ENCODE results near the gene GSTT4. TPM values are rescaled to one million over a fixed set of nuclear protein-coding genes. Genes with fewer than 3 reads are reported as not detected.

The GSTT4 gene
- total RNA-seq, 2 donors from 2014 or later: not detected

GRCh38 chr22:24008381-24009226, 3.4 kb upstream of the GSTT4 start:
- no peaks in the 10 kb centered on the region for H3K27me3 ChIP-seq
- H3K9me3 ChIP-seq: no peaks in the 10 kb centered on the region
- ATAC-seq: no peak
- H3K36me3 ChIP-seq (replicated peaks in 1 of 2; ENCODE audit: insufficient read depth in 1 of 2, low read depth in 2 of 2): no peaks in the 10 kb centered on the region
- TF ChIP-seq CTCF (IDR thresholded peaks at IDR 0.05) (no peak), POLR2A (IDR thresholded peaks at IDR 0.05) (no peak)
- H3K4me1 ChIP-seq: peaks cover 14% of the 10 kb centered on the region
- no peak for DNase-seq
- no peak overlapping the region for H3K27ac ChIP-seq
- intact Hi-C loops (cut with DNase I): no loop called here
- 72 to 79% methylated on average over 6 of the region's 6 CpGs for WGBS, 2 donors
- H3K4me3 ChIP-seq: no peak overlapping the region

GRCh38 chr22:24008022-24008283, 2.7 kb upstream of the GSTT4 start:
- intact Hi-C loops (cut with DNase I): no loop called here
- TF ChIP-seq CTCF (IDR thresholded peaks at IDR 0.05) (no peak), POLR2A (IDR thresholded peaks at IDR 0.05) (no peak)
- DNase-seq (no peak), ATAC-seq (no peak)
- no peak overlapping the region for H3K4me3 ChIP-seq
- no peaks in the 10 kb centered on the region for H3K27me3 ChIP-seq
- no peak overlapping the region for H3K27ac ChIP-seq
- H3K36me3 ChIP-seq (replicated peaks in 1 of 2; ENCODE audit: insufficient read depth in 1 of 2, low read depth in 2 of 2): no peaks in the 10 kb centered on the region
- no peaks in the 10 kb centered on the region for H3K9me3 ChIP-seq
- WGBS, 2 donors: 87 to 100% methylated on average over 1 of the region's 1 CpG
- peaks cover 8% of the 10 kb centered on the region for H3K4me1 ChIP-seq

- DNase-seq (no peak), ATAC-seq (no peak)
- Histone ChIP-seq H3K4me1 (peaks cover 3% of the 10 kb centered on the region), H3K9me3 (no peaks in the 10 kb centered on the region), H3K27me3 (no peaks in the 10 kb centered on the region), H3K36me3 (replicated peaks in 1 of 2; ENCODE audit: insufficient read depth in 1 of 2, low read depth in 2 of 2) (no peaks in the 10 kb centered on the region), H3K27ac (no peak overlapping the region), H3K4me3 (no peak overlapping the region)
- no peak for TF ChIP-seq POLR2A (IDR thresholded peaks at IDR 0.05)
- TF ChIP-seq CTCF (IDR thresholded peaks at IDR 0.05): no peak
- WGBS, 2 donors: 69 to 79% methylated on average over 3 to 8 of the region's 8 CpGs
- intact Hi-C loops (cut with DNase I): no loop called here
Measured at GRCh38 chr22:24007253-24008021, 2.2 kb upstream of the GSTT4 start.

- TF ChIP-seq CTCF (IDR thresholded peaks at IDR 0.05): no peak
- no peak for TF ChIP-seq POLR2A (IDR thresholded peaks at IDR 0.05)
- intact Hi-C loops (cut with DNase I): no loop called here
- no peaks in the 10 kb centered on the region for H3K9me3 ChIP-seq
- no peak overlapping the region for H3K4me3 ChIP-seq
- H3K27me3 ChIP-seq: no peaks in the 10 kb centered on the region
- WGBS, 2 donors: 55 to 86% methylated on average over 2 to 6 of the region's 6 CpGs
- DNase-seq: no peak
- H3K36me3 ChIP-seq (replicated peaks in 1 of 2; ENCODE audit: insufficient read depth in 1 of 2, low read depth in 2 of 2): no peaks in the 10 kb centered on the region
- ATAC-seq: no peak
- H3K4me1 ChIP-seq: no peaks in the 10 kb centered on the region
- H3K27ac ChIP-seq: no peak overlapping the region
Measured at GRCh38 chr22:24006914-24007214, 1.6 kb upstream of the GSTT4 start.

Data from body of pancreas (tissue), 4 donors.